Non-pigmented ciliary epithelial cell (primary cell): ENCODE results near the gene ZPLD1.

Source experiments
- DNase-seq: peaks from one replicate; pipeline ENCODE4 v3.0.0-alpha.2; 2010; ENCODE audit warnings: low read depth

Gene ZPLD1

DNA sequence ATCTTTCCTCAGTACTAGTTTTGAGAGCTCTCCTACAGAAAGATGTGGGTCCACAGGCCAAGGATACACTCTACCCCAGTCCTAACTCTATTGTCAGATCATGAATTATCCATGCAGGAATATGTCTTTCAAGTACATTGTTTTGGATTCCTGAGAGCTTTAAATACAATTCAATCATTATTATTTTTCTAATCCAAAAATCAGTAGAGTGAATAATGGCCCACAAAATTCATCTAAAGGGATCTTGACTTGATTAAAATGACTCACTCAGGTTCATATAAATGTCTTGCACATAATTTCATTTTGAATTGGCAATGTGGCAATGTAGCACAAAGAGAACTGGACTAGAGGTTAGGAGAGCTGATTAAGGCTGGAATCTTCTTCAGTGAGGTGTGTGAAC, 93.9 kb downstream of the ZPLD1 start:
- DNase-seq, result no peak
